HepG2 (cell line): ENCODE measurements around the gene CFL1. TPM values are rescaled to one million over a fixed set of nuclear protein-coding genes. Genes with fewer than 3 reads are reported as not detected.

Experiments used
- AKAP8 ChIP-seq: sonication (generic); formaldehyde crosslinking; IDR thresholded peaks from 2 replicates; pipeline ENCODE4 v1.5.1; 2020; ENCODE audit warnings: mild to moderate bottlenecking, missing genetic modification reagents
- FOSL2 ChIP-seq: sonication (generic); formaldehyde crosslinking; IDR thresholded peaks from 2 replicates; pipeline ENCODE4 v1.4.0; 2020; ENCODE audit warnings: missing genetic modification reagents
- MXI1 ChIP-seq: IDR thresholded peaks from 3 replicates; pipeline ENCODE4 v1.6.1; 2012; ENCODE audit warnings: low read depth, low read length, inconsistent platforms, borderline replicate concordance
- SP1 ChIP-seq, 2 experiments: fragments of 450-650 bp in 1 of 2; sonication (generic) in 1 of 2; formaldehyde crosslinking in 1 of 2; IDR thresholded peaks; 2 replicates each; pipeline versions ENCODE4 v1.4.0 to v1.6.1; 2016 to 2020; ENCODE audit warnings: missing genetic modification reagents in 1 of 2
- ZNF644 ChIP-seq: IDR thresholded peaks from 2 replicates; pipeline ENCODE4 v1.6.1; 2016; ENCODE audit warnings: low read depth
- ZNF773 ChIP-seq: sonication (generic); formaldehyde crosslinking; IDR thresholded peaks from 2 replicates; pipeline ENCODE4 v1.4.0; 2020; ENCODE audit warnings: missing genetic modification reagents, borderline replicate concordance
- polyA plus RNA-seq, 8 experiments: library from polyadenylated mRNA; depleted of rRNA in 3 of 8; stranded (reverse) in 7 of 8; unstranded in 1 of 8; fragments of >200 nt; fragmentation: Illumina TruSeq in 4 of 8; extraction: Trizol in 4 of 8; gene quantifications; 2 replicates each; pipeline versions ENCODE4 v1.2.1 to v1.2.3, GENCODE V29; 2011 to 2016; ENCODE audit warnings: low read depth in 4 of 8, missing spikeins in 1 of 8, mixed read lengths in 1 of 8; ENCODE audit not compliant: insufficient read depth in 1 of 8
- total RNA-seq, 5 experiments: library from RNA; depleted of rRNA; stranded (reverse); fragments of >200 nt; fragmentation: Illumina TruSeq; extraction: Trizol; gene quantifications; 2 replicates each; pipeline ENCODE4 v1.2.3, GENCODE V29; 2016; ENCODE audit warnings: low read depth in 1 of 5
- TF ChIP-seq, protein P1 (sequence below): sonication (generic); formaldehyde crosslinking; IDR thresholded peaks from 2 replicates; pipeline ENCODE4 v1.4.0; 2020; ENCODE audit warnings: missing genetic modification reagents
- TF ChIP-seq, protein P2 (sequence below): sonication (generic); formaldehyde crosslinking; IDR thresholded peaks from 2 replicates; pipeline ENCODE4 v1.4.0; 2020; ENCODE audit warnings: missing genetic modification reagents, low read depth, mild to moderate bottlenecking, borderline replicate concordance
- TF ChIP-seq, protein P3 (sequence below): IDR thresholded peaks from 2 replicates; pipeline ENCODE4 v1.6.1; 2012; ENCODE audit warnings: low read length, improper control_type of control experiment
- TF ChIP-seq, protein P4 (sequence below): IDR thresholded peaks from 2 replicates; pipeline ENCODE4 v1.6.1; 2016; ENCODE audit warnings: low read depth
- TF ChIP-seq, protein P5 (sequence below): sonication (generic); formaldehyde crosslinking; IDR thresholded peaks from 2 replicates; pipeline ENCODE4 v1.5.0; 2020; ENCODE audit warnings: missing genetic modification reagents, mild to moderate bottlenecking, borderline replicate concordance
- TF ChIP-seq, protein P6 (sequence below): sonication (generic); formaldehyde crosslinking; IDR thresholded peaks from 2 replicates; pipeline ENCODE4 v1.9.0; 2021; ENCODE audit warnings: missing genetic modification reagents, mild to moderate bottlenecking, borderline replicate concordance

Gene CFL1
- total and polyA plus RNA-seq, 2 of the 13 experiments (the other 11 are each of a cell fraction or from before 2014, with no cell fraction given), result 379 to 383 TPM

DNA sequence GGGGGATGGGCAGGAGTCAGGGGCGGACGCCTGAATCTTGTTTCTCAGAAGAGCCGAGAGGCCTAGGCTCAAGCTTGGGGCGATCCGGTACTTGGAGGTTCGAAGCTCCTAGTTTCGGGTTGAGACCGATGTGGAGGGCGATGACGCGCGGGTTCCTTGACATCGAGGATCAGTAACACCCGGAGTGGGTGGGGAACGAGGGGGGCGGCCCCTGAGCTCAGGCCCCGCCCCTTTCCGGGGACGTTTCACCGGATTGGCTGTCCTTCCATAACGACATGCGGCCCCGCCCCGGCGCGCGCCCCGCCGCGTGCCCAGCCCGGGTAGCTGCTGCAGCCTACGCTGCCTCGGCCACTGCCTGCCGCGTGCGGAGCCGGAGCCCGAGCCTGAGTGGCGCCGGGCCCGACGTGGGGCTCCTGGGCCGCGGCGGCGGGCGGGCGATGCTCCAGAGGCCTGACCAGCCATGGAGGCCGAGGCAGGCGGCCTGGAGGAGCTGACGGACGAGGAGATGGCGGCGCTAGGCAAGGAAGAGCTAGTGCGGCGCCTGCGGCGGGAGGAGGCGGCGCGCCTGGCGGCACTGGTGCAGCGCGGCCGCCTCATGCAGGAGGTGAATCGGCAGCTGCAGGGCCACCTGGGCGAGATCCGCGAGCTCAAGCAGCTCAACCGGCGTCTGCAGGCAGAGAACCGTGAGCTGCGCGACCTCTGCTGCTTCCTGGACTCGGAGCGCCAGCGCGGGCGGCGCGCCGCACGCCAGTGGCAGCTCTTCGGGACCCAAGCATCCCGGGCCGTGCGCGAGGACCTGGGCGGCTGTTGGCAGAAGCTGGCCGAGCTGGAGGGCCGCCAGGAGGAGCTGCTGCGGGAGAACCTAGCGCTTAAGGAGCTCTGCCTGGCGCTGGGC lies 32.6 kb upstream of the CFL1 start, which contains the start of gene CCDC85B (continued):
- TF ChIP-seq, protein P1, sequence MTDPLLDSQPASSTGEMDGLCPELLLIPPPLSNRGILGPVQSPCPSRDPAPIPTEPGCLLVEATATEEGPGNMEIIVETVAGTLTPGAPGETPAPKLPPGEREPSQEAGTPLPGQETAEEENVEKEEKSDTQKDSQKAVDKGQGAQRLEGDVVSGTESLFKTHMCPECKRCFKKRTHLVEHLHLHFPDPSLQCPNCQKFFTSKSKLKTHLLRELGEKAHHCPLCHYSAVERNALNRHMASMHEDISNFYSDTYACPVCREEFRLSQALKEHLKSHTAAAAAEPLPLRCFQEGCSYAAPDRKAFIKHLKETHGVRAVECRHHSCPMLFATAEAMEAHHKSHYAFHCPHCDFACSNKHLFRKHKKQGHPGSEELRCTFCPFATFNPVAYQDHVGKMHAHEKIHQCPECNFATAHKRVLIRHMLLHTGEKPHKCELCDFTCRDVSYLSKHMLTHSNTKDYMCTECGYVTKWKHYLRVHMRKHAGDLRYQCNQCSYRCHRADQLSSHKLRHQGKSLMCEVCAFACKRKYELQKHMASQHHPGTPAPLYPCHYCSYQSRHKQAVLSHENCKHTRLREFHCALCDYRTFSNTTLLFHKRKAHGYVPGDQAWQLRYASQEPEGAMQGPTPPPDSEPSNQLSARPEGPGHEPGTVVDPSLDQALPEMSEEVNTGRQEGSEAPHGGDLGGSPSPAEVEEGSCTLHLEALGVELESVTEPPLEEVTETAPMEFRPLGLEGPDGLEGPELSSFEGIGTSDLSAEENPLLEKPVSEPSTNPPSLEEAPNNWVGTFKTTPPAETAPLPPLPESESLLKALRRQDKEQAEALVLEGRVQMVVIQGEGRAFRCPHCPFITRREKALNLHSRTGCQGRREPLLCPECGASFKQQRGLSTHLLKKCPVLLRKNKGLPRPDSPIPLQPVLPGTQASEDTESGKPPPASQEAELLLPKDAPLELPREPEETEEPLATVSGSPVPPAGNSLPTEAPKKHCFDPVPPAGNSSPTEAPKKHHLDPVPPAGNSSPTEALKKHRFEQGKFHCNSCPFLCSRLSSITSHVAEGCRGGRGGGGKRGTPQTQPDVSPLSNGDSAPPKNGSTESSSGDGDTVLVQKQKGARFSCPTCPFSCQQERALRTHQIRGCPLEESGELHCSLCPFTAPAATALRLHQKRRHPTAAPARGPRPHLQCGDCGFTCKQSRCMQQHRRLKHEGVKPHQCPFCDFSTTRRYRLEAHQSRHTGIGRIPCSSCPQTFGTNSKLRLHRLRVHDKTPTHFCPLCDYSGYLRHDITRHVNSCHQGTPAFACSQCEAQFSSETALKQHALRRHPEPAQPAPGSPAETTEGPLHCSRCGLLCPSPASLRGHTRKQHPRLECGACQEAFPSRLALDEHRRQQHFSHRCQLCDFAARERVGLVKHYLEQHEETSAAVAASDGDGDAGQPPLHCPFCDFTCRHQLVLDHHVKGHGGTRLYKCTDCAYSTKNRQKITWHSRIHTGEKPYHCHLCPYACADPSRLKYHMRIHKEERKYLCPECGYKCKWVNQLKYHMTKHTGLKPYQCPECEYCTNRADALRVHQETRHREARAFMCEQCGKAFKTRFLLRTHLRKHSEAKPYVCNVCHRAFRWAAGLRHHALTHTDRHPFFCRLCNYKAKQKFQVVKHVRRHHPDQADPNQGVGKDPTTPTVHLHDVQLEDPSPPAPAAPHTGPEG (CRISPR knock-in tag), result peak; percentile 83
- TF ChIP-seq, protein P2, sequence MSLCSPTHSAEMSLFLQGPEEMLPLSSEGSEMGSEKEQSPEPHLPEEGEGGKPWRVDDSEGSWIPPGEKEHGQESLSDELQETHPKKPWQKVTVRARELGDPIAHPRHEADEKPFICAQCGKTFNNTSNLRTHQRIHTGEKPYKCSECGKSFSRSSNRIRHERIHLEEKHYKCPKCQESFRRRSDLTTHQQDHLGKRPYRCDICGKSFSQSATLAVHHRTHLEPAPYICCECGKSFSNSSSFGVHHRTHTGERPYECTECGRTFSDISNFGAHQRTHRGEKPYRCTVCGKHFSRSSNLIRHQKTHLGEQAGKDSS, result 0 out of 2 replicates have a peak, but pooled peaks have one; percentile 49
- TF ChIP-seq MXI1 (peak; percentile 90; the same call in 1 of the 3 replicates), ZNF644 (CRISPR knock-in tag) (no peak), AKAP8 (CRISPR knock-in tag) (no peak; the same call in 1 of the 2 replicates), FOSL2 (no peak), ZNF773 (CRISPR knock-in tag) (peak; percentile 75; the same call in 1 of the 2 replicates), SP1 (IDR thresholded peaks at IDR 0.05) (no peak), SP1 (CRISPR knock-in tag; IDR thresholded peaks at IDR 0.05) (peak; percentile 88)
- TF ChIP-seq, protein P3, sequence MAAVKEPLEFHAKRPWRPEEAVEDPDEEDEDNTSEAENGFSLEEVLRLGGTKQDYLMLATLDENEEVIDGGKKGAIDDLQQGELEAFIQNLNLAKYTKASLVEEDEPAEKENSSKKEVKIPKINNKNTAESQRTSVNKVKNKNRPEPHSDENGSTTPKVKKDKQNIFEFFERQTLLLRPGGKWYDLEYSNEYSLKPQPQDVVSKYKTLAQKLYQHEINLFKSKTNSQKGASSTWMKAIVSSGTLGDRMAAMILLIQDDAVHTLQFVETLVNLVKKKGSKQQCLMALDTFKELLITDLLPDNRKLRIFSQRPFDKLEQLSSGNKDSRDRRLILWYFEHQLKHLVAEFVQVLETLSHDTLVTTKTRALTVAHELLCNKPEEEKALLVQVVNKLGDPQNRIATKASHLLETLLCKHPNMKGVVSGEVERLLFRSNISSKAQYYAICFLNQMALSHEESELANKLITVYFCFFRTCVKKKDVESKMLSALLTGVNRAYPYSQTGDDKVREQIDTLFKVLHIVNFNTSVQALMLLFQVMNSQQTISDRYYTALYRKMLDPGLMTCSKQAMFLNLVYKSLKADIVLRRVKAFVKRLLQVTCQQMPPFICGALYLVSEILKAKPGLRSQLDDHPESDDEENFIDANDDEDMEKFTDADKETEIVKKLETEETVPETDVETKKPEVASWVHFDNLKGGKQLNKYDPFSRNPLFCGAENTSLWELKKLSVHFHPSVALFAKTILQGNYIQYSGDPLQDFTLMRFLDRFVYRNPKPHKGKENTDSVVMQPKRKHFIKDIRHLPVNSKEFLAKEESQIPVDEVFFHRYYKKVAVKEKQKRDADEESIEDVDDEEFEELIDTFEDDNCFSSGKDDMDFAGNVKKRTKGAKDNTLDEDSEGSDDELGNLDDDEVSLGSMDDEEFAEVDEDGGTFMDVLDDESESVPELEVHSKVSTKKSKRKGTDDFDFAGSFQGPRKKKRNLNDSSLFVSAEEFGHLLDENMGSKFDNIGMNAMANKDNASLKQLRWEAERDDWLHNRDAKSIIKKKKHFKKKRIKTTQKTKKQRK, result no peak
- TF ChIP-seq, protein P4, sequence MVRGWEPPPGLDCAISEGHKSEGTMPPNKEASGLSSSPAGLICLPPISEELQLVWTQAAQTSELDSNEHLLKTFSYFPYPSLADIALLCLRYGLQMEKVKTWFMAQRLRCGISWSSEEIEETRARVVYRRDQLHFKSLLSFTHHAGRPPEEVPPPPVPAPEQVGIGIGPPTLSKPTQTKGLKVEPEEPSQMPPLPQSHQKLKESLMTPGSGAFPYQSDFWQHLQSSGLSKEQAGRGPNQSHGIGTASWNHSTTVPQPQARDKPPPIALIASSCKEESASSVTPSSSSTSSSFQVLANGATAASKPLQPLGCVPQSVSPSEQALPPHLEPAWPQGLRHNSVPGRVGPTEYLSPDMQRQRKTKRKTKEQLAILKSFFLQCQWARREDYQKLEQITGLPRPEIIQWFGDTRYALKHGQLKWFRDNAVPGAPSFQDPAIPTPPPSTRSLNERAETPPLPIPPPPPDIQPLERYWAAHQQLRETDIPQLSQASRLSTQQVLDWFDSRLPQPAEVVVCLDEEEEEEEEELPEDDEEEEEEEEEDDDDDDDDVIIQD (CRISPR knock-in tag), result no peak
- TF ChIP-seq, protein P5, sequence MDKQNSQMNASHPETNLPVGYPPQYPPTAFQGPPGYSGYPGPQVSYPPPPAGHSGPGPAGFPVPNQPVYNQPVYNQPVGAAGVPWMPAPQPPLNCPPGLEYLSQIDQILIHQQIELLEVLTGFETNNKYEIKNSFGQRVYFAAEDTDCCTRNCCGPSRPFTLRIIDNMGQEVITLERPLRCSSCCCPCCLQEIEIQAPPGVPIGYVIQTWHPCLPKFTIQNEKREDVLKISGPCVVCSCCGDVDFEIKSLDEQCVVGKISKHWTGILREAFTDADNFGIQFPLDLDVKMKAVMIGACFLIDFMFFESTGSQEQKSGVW, result no peak
- TF ChIP-seq, protein P6, sequence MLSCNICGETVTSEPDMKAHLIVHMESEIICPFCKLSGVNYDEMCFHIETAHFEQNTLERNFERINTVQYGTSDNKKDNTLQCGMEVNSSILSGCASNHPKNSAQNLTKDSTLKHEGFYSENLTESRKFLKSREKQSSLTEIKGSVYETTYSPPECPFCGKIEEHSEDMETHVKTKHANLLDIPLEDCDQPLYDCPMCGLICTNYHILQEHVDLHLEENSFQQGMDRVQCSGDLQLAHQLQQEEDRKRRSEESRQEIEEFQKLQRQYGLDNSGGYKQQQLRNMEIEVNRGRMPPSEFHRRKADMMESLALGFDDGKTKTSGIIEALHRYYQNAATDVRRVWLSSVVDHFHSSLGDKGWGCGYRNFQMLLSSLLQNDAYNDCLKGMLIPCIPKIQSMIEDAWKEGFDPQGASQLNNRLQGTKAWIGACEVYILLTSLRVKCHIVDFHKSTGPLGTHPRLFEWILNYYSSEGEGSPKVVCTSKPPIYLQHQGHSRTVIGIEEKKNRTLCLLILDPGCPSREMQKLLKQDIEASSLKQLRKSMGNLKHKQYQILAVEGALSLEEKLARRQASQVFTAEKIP (CRISPR knock-in tag), result no peak
